ENCODE measurements around the gene ZFYVE19.

DNA sequence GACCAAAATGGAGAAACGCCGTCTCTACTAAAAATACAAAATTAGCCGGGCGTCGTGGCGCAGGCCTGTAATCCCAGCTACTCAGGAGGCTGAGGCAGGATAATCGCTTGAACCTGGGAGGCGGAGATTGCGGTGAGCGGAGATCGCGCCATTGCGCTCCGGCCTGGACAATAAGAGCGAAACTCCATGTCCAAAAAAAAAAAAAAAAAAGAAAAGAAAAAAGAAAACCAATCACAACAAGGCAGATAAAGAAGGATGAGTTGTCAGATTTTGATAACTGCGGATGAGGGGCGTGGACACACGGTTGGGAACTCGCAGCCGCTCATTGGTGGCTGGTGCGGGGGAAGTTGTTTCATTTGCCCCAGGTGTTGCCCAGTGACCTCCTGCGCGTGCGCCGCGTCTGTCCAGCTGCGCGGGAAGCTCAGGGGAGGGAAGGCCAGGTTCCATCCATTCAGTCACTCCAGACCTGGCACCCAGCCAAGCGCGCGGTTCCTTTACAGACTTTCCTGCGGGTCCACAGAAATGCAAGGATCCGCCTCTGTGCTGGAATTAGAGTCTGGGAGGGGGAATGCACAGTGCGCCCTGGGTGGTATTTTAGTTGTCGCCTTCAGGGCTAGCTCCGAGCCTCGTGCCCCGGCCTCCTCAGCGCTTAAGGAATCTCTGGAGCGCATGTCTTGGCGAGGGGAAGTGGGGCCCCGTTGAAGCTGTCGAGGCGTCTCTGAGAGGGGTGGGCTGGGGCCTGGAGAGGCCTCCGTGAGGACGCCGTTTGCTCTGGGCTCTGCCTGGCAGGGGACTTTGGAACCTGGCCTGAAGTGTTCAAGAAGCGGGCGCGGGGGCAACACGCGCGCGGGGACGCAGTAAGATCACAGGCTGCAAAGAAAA, 43.7 kb upstream of the ZFYVE19 start:
- TF ChIP-seq EP300 (IDR thresholded peaks at IDR 0.05; ENCODE audit: borderline replicate concordance) (peak; percentile 9; the same call in 1 of the 2 replicates), CEBPB (IDR thresholded peaks at IDR 0.05) (no peak), EGR1 (IDR thresholded peaks at IDR 0.05) (no peak), ZBTB7A (IDR thresholded peaks at IDR 0.05; ENCODE audit: low read depth) (no peak; the same call in 1 of the 2 replicates), YY1 (IDR thresholded peaks at IDR 0.05; ENCODE audit: low read depth) (no peak), REST (IDR thresholded peaks at IDR 0.05; ENCODE audit: low read depth) (no peak), TEAD4 (IDR thresholded peaks at IDR 0.05) (peak; percentile 54)

Data from Ishikawa (cell line).